ENCODE data around the gene ADD3.

ADD3 gene

DNA sequence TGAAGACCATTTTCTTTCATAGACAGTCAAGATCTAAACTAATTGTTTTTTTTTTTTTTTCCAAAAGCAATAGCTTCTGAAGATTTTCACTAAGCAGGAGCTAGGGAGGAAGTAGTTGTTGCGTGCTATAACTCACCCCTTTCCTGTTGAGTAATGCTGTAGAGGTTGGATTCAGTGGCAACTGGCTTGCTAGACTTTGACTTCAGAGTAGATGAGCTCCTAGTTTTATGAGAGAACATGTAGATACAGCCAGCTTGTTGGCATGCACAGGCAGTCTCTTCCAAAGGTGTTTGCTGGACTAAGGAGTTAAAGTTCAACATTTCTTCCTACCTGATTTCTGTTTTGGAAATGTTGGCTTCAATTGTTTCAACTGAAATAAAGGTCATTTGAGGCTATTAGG lies 133.4 kb downstream of the ADD3 start:
- Histone ChIP-seq H3K9me3 (ENCODE audit: control insufficient read depth, low read length) (no peaks in the 10 kb centered on the region), H3K4me3 (ENCODE audit: extremely low read depth, insufficient read depth, low read length, poor library complexity, severe bottlenecking) (no peak overlapping the region), H3K4me1 (ENCODE audit: control insufficient read depth, insufficient read depth, low read length, poor library complexity, severe bottlenecking) (peaks cover 7% of the 10 kb centered on the region), H3K27ac (ENCODE audit: low read depth, low read length, severe bottlenecking) (no peak overlapping the region), H3K36me3 (ENCODE audit: control insufficient read depth, insufficient read depth, low read length) (no peaks in the 10 kb centered on the region)
- WGBS, 2 experiments (ENCODE audit: insufficient coverage in 2 of 2) = 100% methylated on average over 1 of the region's 1 CpG; no CpG with 5 or more reads in 1 of the 2 experiments

- Histone ChIP-seq H3K36me3 (ENCODE audit: control insufficient read depth, insufficient read depth, low read length) (no peaks in the 10 kb centered on the region), H3K27ac (ENCODE audit: low read depth, low read length, severe bottlenecking) (no peak overlapping the region), H3K9me3 (ENCODE audit: control insufficient read depth, low read length) (no peaks in the 10 kb centered on the region), H3K4me1 (ENCODE audit: control insufficient read depth, insufficient read depth, low read length, poor library complexity, severe bottlenecking) (peaks cover 7% of the 10 kb centered on the region), H3K4me3 (ENCODE audit: extremely low read depth, insufficient read depth, low read length, poor library complexity, severe bottlenecking) (no peak overlapping the region)
- 94 to 95% methylated on average over 8 of the region's 9 CpGs for WGBS, 2 experiments (ENCODE audit: insufficient coverage in 2 of 2)
Measured at GRCh38 chr10:110141871-110142635, 134.3 kb downstream of the ADD3 start.

DNA sequence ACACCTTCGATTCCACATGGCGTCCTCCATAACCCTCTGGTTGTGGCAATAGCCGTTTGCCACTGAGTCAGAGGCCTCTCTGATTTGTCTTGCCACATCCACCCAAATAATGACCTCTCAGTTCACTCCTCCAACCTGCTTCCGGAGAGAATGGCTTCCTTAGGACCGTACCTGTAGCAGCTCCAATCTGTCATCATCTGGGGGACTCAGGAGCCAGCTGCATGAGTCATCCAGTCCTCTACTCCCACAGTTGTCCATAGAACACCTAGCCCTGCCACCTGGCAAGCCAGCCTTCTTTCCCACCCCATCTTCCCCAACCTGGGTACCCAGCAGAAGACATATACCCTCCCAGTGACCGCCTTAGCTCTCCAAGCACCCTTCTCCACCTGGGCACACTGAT lies 135.2 kb downstream of the ADD3 start:
- Histone ChIP-seq H3K4me3 (ENCODE audit: extremely low read depth, insufficient read depth, low read length, poor library complexity, severe bottlenecking) (no peak overlapping the region), H3K27ac (ENCODE audit: low read depth, low read length, severe bottlenecking) (no peak overlapping the region), H3K9me3 (ENCODE audit: control insufficient read depth, low read length) (no peaks in the 10 kb centered on the region), H3K36me3 (ENCODE audit: control insufficient read depth, insufficient read depth, low read length) (no peaks in the 10 kb centered on the region), H3K4me1 (ENCODE audit: control insufficient read depth, insufficient read depth, low read length, poor library complexity, severe bottlenecking) (peaks cover 8% of the 10 kb centered on the region)
- WGBS, 2 experiments (ENCODE audit: insufficient coverage in 2 of 2) = 93 to 97% methylated on average over 4 to 6 of the region's 6 CpGs

GRCh38 chr10:110144507-110144906 lies 136.7 kb downstream of the ADD3 start:
- H3K4me1 ChIP-seq (ENCODE audit: control insufficient read depth, insufficient read depth, low read length, poor library complexity, severe bottlenecking) = peaks cover 9% of the 10 kb centered on the region
- H3K9me3 ChIP-seq (ENCODE audit: control insufficient read depth, low read length) = no peaks in the 10 kb centered on the region
- WGBS, 2 experiments (ENCODE audit: insufficient coverage in 2 of 2) = no CpG with 5 or more reads among the region's 1 CpG
- no peak overlapping the region for H3K27ac ChIP-seq (ENCODE audit: low read depth, low read length, severe bottlenecking)
- H3K4me3 ChIP-seq (ENCODE audit: extremely low read depth, insufficient read depth, low read length, poor library complexity, severe bottlenecking) = no peak overlapping the region
- H3K36me3 ChIP-seq (ENCODE audit: control insufficient read depth, insufficient read depth, low read length) = no peaks in the 10 kb centered on the region

DNA sequence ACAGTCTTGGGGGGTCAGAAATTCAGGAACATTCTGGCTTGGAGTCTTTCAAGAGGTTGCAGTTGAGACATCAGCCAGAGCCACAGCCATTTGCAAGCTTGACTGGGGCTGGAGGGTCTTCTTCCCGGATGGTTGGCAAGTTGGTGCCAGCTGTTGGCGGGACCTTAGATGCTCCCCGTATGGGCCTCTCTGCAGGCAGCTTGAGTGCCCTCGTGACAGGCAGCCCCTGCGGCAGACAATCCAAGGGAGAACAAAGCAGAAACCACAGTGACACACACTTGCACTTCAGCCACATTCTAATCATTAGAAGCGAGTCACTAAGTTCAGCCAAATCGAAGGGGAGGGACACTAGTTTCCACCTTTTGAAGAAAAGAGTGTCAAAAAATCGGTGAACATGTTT lies 140.2 kb downstream of the ADD3 start:
- Histone ChIP-seq H3K27ac (ENCODE audit: low read depth, low read length, severe bottlenecking) (no peak overlapping the region), H3K4me3 (ENCODE audit: extremely low read depth, insufficient read depth, low read length, poor library complexity, severe bottlenecking) (no peak overlapping the region), H3K9me3 (ENCODE audit: control insufficient read depth, low read length) (no peaks in the 10 kb centered on the region), H3K36me3 (ENCODE audit: control insufficient read depth, insufficient read depth, low read length) (no peaks in the 10 kb centered on the region), H3K4me1 (ENCODE audit: control insufficient read depth, insufficient read depth, low read length, poor library complexity, severe bottlenecking) (peaks cover 4% of the 10 kb centered on the region)
- 61 to 72% methylated on average over 5 to 7 of the region's 8 CpGs for WGBS, 2 experiments (ENCODE audit: insufficient coverage in 2 of 2)

GRCh38 chr10:110149259-110149658 lies 141.5 kb downstream of the ADD3 start:
- peaks cover 4% of the 10 kb centered on the region for H3K4me1 ChIP-seq (ENCODE audit: control insufficient read depth, insufficient read depth, low read length, poor library complexity, severe bottlenecking)
- H3K9me3 ChIP-seq (ENCODE audit: control insufficient read depth, low read length) = no peaks in the 10 kb centered on the region
- H3K4me3 ChIP-seq (ENCODE audit: extremely low read depth, insufficient read depth, low read length, poor library complexity, severe bottlenecking) = no peak overlapping the region
- H3K27ac ChIP-seq (ENCODE audit: low read depth, low read length, severe bottlenecking) = no peak overlapping the region
- WGBS, 2 experiments (ENCODE audit: insufficient coverage in 2 of 2) = 93 to 94% methylated on average over 2 to 7 of the region's 8 CpGs
- H3K36me3 ChIP-seq (ENCODE audit: control insufficient read depth, insufficient read depth, low read length) = no peaks in the 10 kb centered on the region

DNA sequence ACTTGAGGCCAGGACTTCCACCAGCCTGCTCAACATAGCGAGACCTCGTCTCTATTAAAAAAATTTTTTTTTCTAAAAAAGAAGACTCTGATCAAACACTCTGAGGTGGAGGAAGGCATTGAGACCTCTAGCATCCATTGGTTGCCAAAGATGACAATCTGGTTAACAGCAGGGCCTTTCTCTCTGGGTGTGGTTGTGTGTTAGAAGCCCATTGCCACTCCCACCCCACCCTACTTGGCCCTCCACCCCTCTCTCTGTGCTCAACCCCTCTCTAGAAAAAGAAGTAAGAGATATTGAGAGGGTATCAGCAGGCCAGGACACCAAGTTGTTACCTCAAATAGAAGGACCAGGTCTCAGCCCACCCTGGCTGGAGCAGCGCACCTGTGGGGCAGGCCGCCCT lies 142.3 kb downstream of the ADD3 start:
- no peak overlapping the region for H3K4me3 ChIP-seq (ENCODE audit: extremely low read depth, insufficient read depth, low read length, poor library complexity, severe bottlenecking)
- peaks cover 4% of the 10 kb centered on the region for H3K4me1 ChIP-seq (ENCODE audit: control insufficient read depth, insufficient read depth, low read length, poor library complexity, severe bottlenecking)
- no peaks in the 10 kb centered on the region for H3K9me3 ChIP-seq (ENCODE audit: control insufficient read depth, low read length)
- WGBS, 2 experiments (ENCODE audit: insufficient coverage in 2 of 2) = 95 to 96% methylated on average over 2 to 4 of the region's 4 CpGs
- no peaks in the 10 kb centered on the region for H3K36me3 ChIP-seq (ENCODE audit: control insufficient read depth, insufficient read depth, low read length)
- no peak overlapping the region for H3K27ac ChIP-seq (ENCODE audit: low read depth, low read length, severe bottlenecking)

DNA sequence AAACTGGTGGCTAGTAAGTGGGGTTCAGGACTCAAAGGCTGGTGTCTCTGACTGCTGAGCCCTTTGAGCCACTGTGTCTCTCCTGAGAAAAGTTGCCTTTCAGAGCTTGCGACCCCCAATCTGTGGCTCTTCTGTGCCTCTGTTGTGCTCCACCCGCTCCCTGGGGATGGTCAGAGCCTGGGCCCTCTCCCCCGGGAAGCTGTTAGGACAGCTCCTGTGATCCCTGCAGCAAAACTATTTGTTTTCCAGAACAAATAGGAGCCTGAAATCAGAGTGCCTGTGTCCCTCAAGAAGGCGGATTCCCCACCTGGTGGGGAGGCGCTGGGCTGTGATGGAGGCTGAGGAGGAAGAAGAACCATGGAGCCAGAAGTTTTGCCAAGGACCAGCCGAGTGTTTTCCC lies 143.2 kb downstream of the ADD3 start:
- no peaks in the 10 kb centered on the region for H3K36me3 ChIP-seq (ENCODE audit: control insufficient read depth, insufficient read depth, low read length)
- no peak overlapping the region for H3K4me3 ChIP-seq (ENCODE audit: extremely low read depth, insufficient read depth, low read length, poor library complexity, severe bottlenecking)
- WGBS, 2 experiments (ENCODE audit: insufficient coverage in 2 of 2) = 89 to 92% methylated on average over 5 of the region's 6 CpGs
- no peak overlapping the region for H3K27ac ChIP-seq (ENCODE audit: low read depth, low read length, severe bottlenecking)
- H3K4me1 ChIP-seq (ENCODE audit: control insufficient read depth, insufficient read depth, low read length, poor library complexity, severe bottlenecking) = peaks cover 4% of the 10 kb centered on the region
- no peaks in the 10 kb centered on the region for H3K9me3 ChIP-seq (ENCODE audit: control insufficient read depth, low read length)

- no peaks in the 10 kb centered on the region for H3K9me3 ChIP-seq (ENCODE audit: control insufficient read depth, low read length)
- H3K4me3 ChIP-seq (ENCODE audit: extremely low read depth, insufficient read depth, low read length, poor library complexity, severe bottlenecking) = no peak overlapping the region
- 85 to 87% methylated on average over 4 to 6 of the region's 8 CpGs for WGBS, 2 experiments (ENCODE audit: insufficient coverage in 2 of 2)
- H3K27ac ChIP-seq (ENCODE audit: low read depth, low read length, severe bottlenecking) = no peak overlapping the region
- no peaks in the 10 kb centered on the region for H3K36me3 ChIP-seq (ENCODE audit: control insufficient read depth, insufficient read depth, low read length)
- peaks cover 4% of the 10 kb centered on the region for H3K4me1 ChIP-seq (ENCODE audit: control insufficient read depth, insufficient read depth, low read length, poor library complexity, severe bottlenecking)
Measured at GRCh38 chr10:110151467-110151866, 143.7 kb downstream of the ADD3 start.

- Histone ChIP-seq H3K36me3 (ENCODE audit: control insufficient read depth, insufficient read depth, low read length) (no peaks in the 10 kb centered on the region), H3K27ac (ENCODE audit: low read depth, low read length, severe bottlenecking) (no peak overlapping the region), H3K4me1 (ENCODE audit: control insufficient read depth, insufficient read depth, low read length, poor library complexity, severe bottlenecking) (peaks cover 4% of the 10 kb centered on the region), H3K9me3 (ENCODE audit: control insufficient read depth, low read length) (no peaks in the 10 kb centered on the region), H3K4me3 (ENCODE audit: extremely low read depth, insufficient read depth, low read length, poor library complexity, severe bottlenecking) (no peak overlapping the region)
- 62 to 70% methylated on average over 2 to 5 of the region's 6 CpGs for WGBS, 2 experiments (ENCODE audit: insufficient coverage in 2 of 2)
Measured at GRCh38 chr10:110151971-110152370, 144.2 kb downstream of the ADD3 start.

DNA sequence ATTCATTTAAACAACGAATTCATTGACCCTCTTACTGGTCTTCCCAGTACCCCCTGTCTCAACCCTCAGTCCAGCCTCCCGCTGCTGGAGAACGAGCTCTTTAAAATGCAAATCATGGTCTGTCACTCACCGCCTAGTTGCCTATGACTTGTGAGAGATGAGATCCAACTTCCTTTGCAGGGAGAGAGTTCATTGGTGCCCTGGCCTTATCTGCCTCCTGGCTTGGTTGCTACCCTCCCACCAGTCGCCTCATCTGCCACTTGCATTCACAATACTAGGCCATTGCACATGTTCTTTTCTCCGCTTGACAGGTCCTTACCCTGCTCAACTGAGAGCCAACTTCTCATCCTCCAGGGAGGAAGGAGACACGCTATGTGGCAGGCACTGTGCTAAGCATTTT lies 145.6 kb downstream of the ADD3 start:
- Histone ChIP-seq H3K27ac (ENCODE audit: low read depth, low read length, severe bottlenecking) (no peak overlapping the region), H3K36me3 (ENCODE audit: control insufficient read depth, insufficient read depth, low read length) (no peaks in the 10 kb centered on the region), H3K4me3 (ENCODE audit: extremely low read depth, insufficient read depth, low read length, poor library complexity, severe bottlenecking) (no peak overlapping the region), H3K4me1 (ENCODE audit: control insufficient read depth, insufficient read depth, low read length, poor library complexity, severe bottlenecking) (no peaks in the 10 kb centered on the region), H3K9me3 (ENCODE audit: control insufficient read depth, low read length) (no peaks in the 10 kb centered on the region)
- WGBS, 2 experiments (ENCODE audit: insufficient coverage in 2 of 2) = 55 to 73% methylated on average over 4 to 5 of the region's 7 CpGs

Measured in mesodermal cell (in vitro differentiated cells).